ENCODE results near the gene PRR22.

DNA sequence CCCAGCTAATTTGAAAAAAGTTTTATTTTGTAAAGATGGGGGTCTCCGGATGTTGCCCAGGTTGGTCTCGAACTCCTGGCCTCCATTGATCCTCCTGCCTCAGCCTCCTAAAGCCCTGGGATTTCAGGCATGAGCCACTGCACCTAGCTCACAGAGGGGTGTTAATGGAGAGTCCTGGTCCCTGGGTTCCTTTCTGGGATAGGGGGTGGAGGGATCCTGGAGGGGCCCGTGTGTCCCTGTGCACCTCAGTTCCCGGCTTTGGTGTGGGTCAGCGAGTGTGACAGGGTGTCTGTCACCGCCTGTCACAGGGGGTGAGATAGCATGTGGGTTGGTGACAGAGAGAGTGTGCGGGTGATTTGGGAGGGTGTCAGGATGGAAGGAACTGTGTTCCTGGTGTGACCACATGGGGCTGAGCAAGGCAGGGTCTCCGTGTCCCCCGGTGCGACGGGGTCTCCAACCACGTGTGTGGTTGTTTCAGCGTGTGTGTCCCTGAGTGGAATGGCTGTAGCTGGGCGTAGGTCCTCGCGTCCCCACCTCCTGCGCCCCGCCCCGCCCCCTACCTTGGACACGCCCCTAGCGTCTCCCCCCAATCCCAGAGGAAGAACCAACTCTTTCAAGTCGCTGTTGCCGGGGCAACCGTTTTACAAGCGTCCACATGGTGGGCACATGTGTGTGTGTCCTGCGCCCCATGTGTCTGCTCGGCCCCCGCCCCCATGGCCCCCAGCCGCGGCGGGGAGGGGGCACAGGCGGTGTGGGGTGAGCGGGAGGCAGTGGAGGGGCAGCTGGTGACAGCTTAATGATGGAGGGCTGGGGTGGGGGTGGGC lies 17.5 kb upstream of the PRR22 start:
- no peak for TF ChIP-seq POLR2A (IDR thresholded peaks at IDR 0.05)
- TF ChIP-seq, protein P1, sequence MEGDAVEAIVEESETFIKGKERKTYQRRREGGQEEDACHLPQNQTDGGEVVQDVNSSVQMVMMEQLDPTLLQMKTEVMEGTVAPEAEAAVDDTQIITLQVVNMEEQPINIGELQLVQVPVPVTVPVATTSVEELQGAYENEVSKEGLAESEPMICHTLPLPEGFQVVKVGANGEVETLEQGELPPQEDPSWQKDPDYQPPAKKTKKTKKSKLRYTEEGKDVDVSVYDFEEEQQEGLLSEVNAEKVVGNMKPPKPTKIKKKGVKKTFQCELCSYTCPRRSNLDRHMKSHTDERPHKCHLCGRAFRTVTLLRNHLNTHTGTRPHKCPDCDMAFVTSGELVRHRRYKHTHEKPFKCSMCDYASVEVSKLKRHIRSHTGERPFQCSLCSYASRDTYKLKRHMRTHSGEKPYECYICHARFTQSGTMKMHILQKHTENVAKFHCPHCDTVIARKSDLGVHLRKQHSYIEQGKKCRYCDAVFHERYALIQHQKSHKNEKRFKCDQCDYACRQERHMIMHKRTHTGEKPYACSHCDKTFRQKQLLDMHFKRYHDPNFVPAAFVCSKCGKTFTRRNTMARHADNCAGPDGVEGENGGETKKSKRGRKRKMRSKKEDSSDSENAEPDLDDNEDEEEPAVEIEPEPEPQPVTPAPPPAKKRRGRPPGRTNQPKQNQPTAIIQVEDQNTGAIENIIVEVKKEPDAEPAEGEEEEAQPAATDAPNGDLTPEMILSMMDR (IDR thresholded peaks at IDR 0.05): no peak

All from uterus (tissue), 2 donors.